Epithelial cell of esophagus (primary cell): ENCODE results near the gene TOX2.

Experiments
- DNase-seq: peaks from one replicate; pipeline ENCODE4 v3.0.0; 2010; ENCODE audit warnings: low read depth
- H3K4me3 ChIP-seq: 2 replicates; pipeline ENCODE4 v1.5.1; 2011; ENCODE audit warnings: mild to moderate bottlenecking, low read length, control low read depth
- TF ChIP-seq, protein P1 (sequence below): IDR thresholded peaks from 2 replicates; pipeline ENCODE4 v1.5.1; 2011; ENCODE audit warnings: low read depth, mild to moderate bottlenecking, low read length, control low read depth, inconsistent platforms; ENCODE audit not compliant: insufficient read depth; ENCODE audit errors: missing control alignments

Gene TOX2

DNA sequence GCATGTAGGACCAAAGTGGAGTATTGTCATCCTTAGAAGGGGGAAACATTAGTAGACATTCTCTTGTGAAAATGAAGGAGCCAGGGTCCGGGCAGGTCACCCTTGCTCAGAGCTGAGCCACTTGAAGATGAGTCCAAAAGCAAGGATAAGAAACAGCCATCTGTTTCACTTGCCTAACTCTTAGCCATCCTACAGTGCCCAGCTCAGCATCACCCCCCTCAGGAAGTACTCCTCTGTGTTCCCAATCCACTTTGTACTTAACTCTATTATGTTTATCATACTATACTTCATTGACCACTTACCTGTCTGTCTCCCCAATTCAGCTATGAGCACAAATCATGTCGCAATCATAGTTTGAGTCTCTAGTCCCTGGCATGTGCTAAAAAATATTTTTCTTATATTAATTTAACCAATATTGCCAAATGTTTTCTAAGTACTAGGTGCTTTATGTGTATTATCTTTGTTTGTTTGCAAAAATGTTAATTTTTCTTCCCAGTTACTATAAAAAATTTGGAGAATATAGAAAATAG is 8.1 kb upstream of the TOX2 start:
- DNase-seq = no peak
- no peak overlapping the region for H3K4me3 ChIP-seq
- TF ChIP-seq, protein P1, sequence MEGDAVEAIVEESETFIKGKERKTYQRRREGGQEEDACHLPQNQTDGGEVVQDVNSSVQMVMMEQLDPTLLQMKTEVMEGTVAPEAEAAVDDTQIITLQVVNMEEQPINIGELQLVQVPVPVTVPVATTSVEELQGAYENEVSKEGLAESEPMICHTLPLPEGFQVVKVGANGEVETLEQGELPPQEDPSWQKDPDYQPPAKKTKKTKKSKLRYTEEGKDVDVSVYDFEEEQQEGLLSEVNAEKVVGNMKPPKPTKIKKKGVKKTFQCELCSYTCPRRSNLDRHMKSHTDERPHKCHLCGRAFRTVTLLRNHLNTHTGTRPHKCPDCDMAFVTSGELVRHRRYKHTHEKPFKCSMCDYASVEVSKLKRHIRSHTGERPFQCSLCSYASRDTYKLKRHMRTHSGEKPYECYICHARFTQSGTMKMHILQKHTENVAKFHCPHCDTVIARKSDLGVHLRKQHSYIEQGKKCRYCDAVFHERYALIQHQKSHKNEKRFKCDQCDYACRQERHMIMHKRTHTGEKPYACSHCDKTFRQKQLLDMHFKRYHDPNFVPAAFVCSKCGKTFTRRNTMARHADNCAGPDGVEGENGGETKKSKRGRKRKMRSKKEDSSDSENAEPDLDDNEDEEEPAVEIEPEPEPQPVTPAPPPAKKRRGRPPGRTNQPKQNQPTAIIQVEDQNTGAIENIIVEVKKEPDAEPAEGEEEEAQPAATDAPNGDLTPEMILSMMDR = no peak

DNA sequence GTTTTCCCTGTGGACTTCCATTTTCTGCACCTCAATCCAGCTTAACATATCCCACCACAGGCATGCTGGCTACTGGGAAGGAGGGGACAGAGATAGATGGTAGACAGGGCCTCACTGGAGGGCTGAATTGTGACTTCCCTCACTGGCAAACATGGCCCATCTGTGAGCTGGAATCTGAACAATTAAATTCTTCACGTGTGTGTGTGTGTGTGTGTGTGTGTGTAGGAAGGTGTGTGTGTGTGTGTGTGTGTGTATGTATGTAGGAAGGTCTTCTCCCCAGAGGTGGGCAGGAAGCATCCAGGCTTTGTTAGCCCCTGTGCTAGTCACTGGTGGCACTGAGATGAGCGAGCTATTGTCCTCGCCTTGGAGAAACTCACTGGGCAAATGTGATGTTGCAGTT is 5.4 kb upstream of the TOX2 start:
- no peak for DNase-seq
- H3K4me3 ChIP-seq = no peak overlapping the region
- TF ChIP-seq, protein P1 = no peak

DNA sequence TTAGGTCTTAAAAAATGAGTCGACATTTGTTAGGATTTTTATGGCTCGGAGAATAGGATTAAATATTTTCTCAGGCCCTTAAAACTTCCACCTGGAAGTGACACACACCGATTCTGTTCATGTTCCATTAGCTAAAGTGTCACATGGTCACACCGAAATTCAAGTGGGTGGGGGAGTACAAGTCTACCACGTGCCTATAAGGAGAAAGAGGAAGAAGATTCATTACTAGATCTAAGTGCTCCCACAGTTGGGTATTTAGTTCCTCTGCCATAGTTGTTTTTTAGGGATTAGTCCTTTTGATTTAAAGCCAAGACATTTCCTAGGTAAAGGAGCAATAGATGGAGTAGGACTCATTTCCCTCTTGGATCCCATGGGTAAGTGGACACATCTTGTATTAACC is 4.9 kb upstream of the TOX2 start:
- H3K4me3 ChIP-seq = no peak overlapping the region
- DNase-seq = no peak
- TF ChIP-seq, protein P1 = no peak

DNA sequence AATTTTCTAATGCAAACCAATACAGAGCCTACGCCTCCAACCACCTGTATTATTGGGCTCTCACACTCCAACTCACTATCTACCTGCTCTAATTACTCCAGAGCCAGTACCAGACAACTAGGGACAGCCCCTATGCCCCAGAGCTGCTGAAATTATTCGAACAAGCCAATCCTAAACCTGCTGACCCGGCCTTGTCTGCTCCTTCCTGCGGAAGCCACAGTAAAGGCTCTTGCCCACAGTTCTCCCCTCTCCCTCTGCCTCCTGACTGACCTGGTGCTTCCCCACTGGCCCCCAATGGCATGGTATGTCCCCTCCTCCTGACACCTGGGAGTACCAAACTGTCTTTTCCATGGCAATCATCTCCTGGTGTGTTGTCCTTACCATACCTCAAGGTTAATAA is 4.1 kb upstream of the TOX2 start:
- TF ChIP-seq, protein P1 = no peak
- H3K4me3 ChIP-seq = no peak overlapping the region

DNA sequence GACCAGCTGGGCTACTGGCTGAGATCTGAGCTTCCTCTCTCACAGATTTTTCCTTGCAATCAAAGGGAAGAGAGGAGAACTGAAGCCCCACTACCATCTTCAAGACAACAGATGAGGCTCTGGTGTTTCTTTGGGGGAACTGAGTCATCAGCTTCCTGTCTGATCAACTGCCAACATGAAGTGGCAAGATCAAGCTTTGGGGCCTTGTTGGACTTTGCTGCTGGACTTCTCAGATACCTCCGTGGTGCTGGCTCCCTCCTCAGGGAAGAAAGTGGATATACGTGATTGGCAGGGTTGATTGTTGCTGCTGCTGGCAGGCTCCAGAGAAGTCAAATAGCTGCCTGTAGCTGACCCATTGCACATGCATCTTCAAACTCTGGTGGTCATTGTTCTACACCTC is 3.6 kb upstream of the TOX2 start:
- H3K4me3 ChIP-seq = no peak overlapping the region
- DNase-seq = peak; percentile 75
- TF ChIP-seq, protein P1 = no peak

More for the DNA sequence above, 4.1 kb upstream of the TOX2 start:
- no peak for DNase-seq

DNA sequence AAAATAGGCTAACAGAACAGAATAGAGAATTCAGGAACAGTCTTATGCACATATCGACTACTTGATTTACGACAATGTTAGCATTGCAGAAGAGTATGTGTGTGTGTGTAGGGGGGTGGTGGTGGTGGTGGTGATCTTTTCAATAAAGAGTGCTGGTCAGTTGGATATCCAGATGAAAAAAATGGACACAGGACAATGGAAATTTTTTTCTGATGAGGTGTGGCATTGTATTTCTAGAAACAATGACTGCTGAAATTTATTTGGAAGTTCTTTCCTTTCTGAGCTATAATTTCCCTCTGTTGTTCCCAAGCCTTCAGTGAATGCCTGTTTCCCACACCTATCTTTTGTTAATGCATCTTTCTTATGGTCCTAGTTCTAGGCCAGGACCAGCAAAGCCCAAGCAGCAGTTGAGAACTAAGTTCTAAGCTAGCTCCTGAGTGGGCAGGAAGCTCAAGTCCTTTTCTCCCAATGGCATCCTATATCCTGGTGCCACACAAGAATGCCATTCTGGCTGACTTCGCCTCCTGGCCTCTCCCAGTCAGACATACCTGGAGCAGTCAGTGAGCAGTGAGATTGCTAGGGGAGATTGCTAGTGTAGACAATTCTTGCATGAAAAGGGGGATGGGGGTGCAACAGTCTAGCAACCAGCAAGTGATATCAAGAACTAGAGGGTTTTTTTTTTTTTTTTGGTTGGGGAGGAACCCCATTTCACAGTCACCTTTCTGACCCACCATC is 1.2 kb upstream of the TOX2 start:
- DNase-seq = no peak
- H3K4me3 ChIP-seq = no peak overlapping the region
- TF ChIP-seq, protein P1 = no peak
